CD4-positive, alpha-beta T cell treated with Interleukin-6 for 4 hours (primary cell): ENCODE data around the gene FCGR3A.
"Not testable (repeated sequence)": the region's sequence is repeated elsewhere in the genome, so short reads cannot be mapped to it uniquely, and the experiment has no call there.

Source experiments
- DNase-seq: peaks from one replicate; pipeline ENCODE4 v3.0.0-alpha.2; 2020; ENCODE audit warnings: mixed read lengths

FCGR3A gene

GRCh38 chr1:161529463-161530104 is 20.0 kb downstream of the FCGR3A start:
- not testable (repeated sequence) for DNase-seq

GRCh38 chr1:161528550-161528949 is 21.1 kb downstream of the FCGR3A start:
- DNase-seq: not testable (repeated sequence)

- not testable (repeated sequence) for DNase-seq
Observed at GRCh38 chr1:161525918-161526317, 23.7 kb downstream of the FCGR3A start.

- not testable (repeated sequence) for DNase-seq
Observed at GRCh38 chr1:161525321-161525720, 24.3 kb downstream of the FCGR3A start.

GRCh38 chr1:161524742-161525291 is 24.8 kb downstream of the FCGR3A start:
- DNase-seq: peak; percentile 16

GRCh38 chr1:161523817-161524741 is 25.5 kb downstream of the FCGR3A start, which contains the start of gene HSPA6:
Gene HSPA6 (plus strand): TSS chr1:161524540. CDS start chr1:161524659, 119 bp downstream.
- DNase-seq: peak; percentile 69

- DNase-seq: not testable (repeated sequence)
Observed at GRCh38 chr1:161523041-161523816, 26.4 kb downstream of the FCGR3A start.

GRCh38 chr1:161513953-161514352 is 35.7 kb downstream of the FCGR3A start:
- DNase-seq: not testable (repeated sequence)

- not testable (repeated sequence) for DNase-seq
Observed at GRCh38 chr1:161513448-161513780, 36.2 kb downstream of the FCGR3A start.

GRCh38 chr1:161512636-161513447 is 36.8 kb downstream of the FCGR3A start:
- not testable (repeated sequence) for DNase-seq

GRCh38 chr1:161511756-161512060 is 37.9 kb downstream of the FCGR3A start:
- DNase-seq: no peak

- no peak for DNase-seq
Observed at GRCh38 chr1:161511018-161511755, 38.4 kb downstream of the FCGR3A start.

- no peak for DNase-seq
Observed at GRCh38 chr1:161510477-161510876, 39.1 kb downstream of the FCGR3A start.

GRCh38 chr1:161506336-161507223 is 43.0 kb downstream of the FCGR3A start:
- DNase-seq: no peak

- no peak for DNase-seq
Observed at GRCh38 chr1:161505686-161506085, 43.9 kb downstream of the FCGR3A start.

GRCh38 chr1:161503394-161503748 is 46.2 kb downstream of the FCGR3A start:
- DNase-seq: no peak

- no peak for DNase-seq
Observed at GRCh38 chr1:161502641-161503393, 46.8 kb downstream of the FCGR3A start.

GRCh38 chr1:161502181-161502580 is 47.4 kb downstream of the FCGR3A start:
- no peak for DNase-seq

GRCh38 chr1:161501234-161501633 is 48.4 kb downstream of the FCGR3A start:
- no peak for DNase-seq
